Endothelial cell of umbilical vein (primary cell): ENCODE results near the gene CLIC5. TPM values are rescaled to one million over a fixed set of nuclear protein-coding genes. Genes with fewer than 3 reads are reported as not detected.

Experiments
- BruUV-seq: library from RNA; stranded (reverse); fragments of 400-500 nt; replicated peaks from 2 replicates; lab custom pipeline; 2021; lab: Mats Ljungman, UMichigan
- CTCF ChIA-PET: fragments of 300-600, 350-600 bp; sonication (Branson Sonifier 250); formaldehyde crosslinking; loops from one replicate; lab custom pipeline; 2021; ENCODE audit warnings: antibody characterized with exemption, inconsistent platforms; lab: Charles Lee
- POLR2A ChIA-PET: fragments of 300-600, 350-600 bp; sonication (Branson Sonifier 250); formaldehyde crosslinking; loops from one replicate; lab custom pipeline; 2021; ENCODE audit warnings: antibody characterized with exemption, inconsistent platforms; lab: Charles Lee
- DNase-seq: peaks from one replicate; pipeline ENCODE4 v3.0.0-alpha.2; 2011; ENCODE audit warnings: low read depth, low spot score
- FAIRE-seq: peaks from 2 replicates; lab custom pipeline; 2011; peaks lifted over from hg19 to GRCh38; lab: Jason Lieb, UNC
- H2AFZ ChIP-seq: 2 replicates; pipeline ENCODE4 v1.6.0; 2012; ENCODE audit warnings: low read depth, low read length, control low read depth, inconsistent platforms
- H3K27ac ChIP-seq: 2 replicates; pipeline ENCODE4 v1.5.1; 2011; ENCODE audit warnings: low read depth, mild to moderate bottlenecking, control low read depth, low read length, moderate library complexity; ENCODE audit not compliant: insufficient read depth
- H3K27me3 ChIP-seq, 2 experiments: 2 replicates each; pipeline versions ENCODE4 v1.6.0 to v1.6.1; 2011; ENCODE audit warnings: low read length in 2 of 2, mixed read lengths in 1 of 2; ENCODE audit not compliant: control insufficient read depth in 2 of 2, insufficient read depth in 2 of 2
- H3K36me3 ChIP-seq, 2 experiments: 2 replicates in 1 of 2; 3 replicates in 1 of 2; pipeline ENCODE4 v1.5.1; 2011; ENCODE audit warnings: low read length in 2 of 2, mild to moderate bottlenecking in 1 of 2, moderate library complexity in 1 of 2; ENCODE audit not compliant: control insufficient read depth in 2 of 2, insufficient read depth in 2 of 2; ENCODE audit errors: extremely low read depth in 1 of 2
- H3K4me1 ChIP-seq: 3 replicates; pipeline ENCODE4 v1.5.1; 2011; ENCODE audit warnings: mild to moderate bottlenecking, low read length; ENCODE audit not compliant: control insufficient read depth, insufficient read depth; ENCODE audit errors: extremely low read depth
- H3K4me2 ChIP-seq: 2 replicates; pipeline ENCODE4 v1.6.1; 2011; ENCODE audit warnings: low read length, control low read depth, mixed read lengths; ENCODE audit not compliant: insufficient read depth
- H3K4me3 ChIP-seq, 3 experiments: fragments of 200-600 bp in 1 of 3; sonication (generic), shearing (Covaris generic) in 1 of 3; replicated peaks in 1 of 3; 2 replicates each; pipeline ENCODE4 v1.5.1; 2011 to 2016; ENCODE audit warnings: control low read depth in 3 of 3, low read length in 3 of 3, mild to moderate bottlenecking in 2 of 3, inconsistent platforms in 1 of 3, low read depth in 1 of 3, moderate library complexity in 1 of 3; ENCODE audit not compliant: insufficient read depth in 1 of 3
- H3K79me2 ChIP-seq: 2 replicates; pipeline ENCODE4 v1.6.0; 2012; ENCODE audit warnings: low read length, inconsistent platforms; ENCODE audit not compliant: control insufficient read depth, insufficient read depth
- H3K9ac ChIP-seq: replicated peaks from 2 replicates; pipeline ENCODE3; 2011; ENCODE audit warnings: low read length, control low read depth; ENCODE audit not compliant: insufficient read depth; ENCODE audit errors: extremely low read depth
- H3K9me1 ChIP-seq: replicated peaks from 3 replicates; pipeline ENCODE4 v1.6.0; 2011; ENCODE audit warnings: mild to moderate bottlenecking, low read length; ENCODE audit not compliant: control insufficient read depth, insufficient read depth; ENCODE audit errors: extremely low read depth
- H3K9me3 ChIP-seq: replicated peaks from 2 replicates; pipeline ENCODE4 v1.5.1; 2012; ENCODE audit warnings: low read length, inconsistent platforms; ENCODE audit not compliant: control insufficient read depth, insufficient read depth
- H4K20me1 ChIP-seq: replicated peaks from 2 replicates; pipeline ENCODE3; 2011; ENCODE audit warnings: mild to moderate bottlenecking, low read length; ENCODE audit not compliant: control insufficient read depth, insufficient read depth; ENCODE audit errors: extremely low read depth
- CTCF ChIP-seq, 2 donors: IDR thresholded peaks; 1 replicate in 1 of 2; 2 replicates in 1 of 2; pipeline ENCODE4 v1.5.1; 2011; ENCODE audit warnings: low read length in 2 of 2, mild to moderate bottlenecking in 2 of 2, moderate library complexity in 2 of 2, control low read depth in 1 of 2, inconsistent platforms in 1 of 2, low read depth in 1 of 2; ENCODE audit not compliant: insufficient read depth in 1 of 2; ENCODE audit errors: extremely low read depth in 1 of 2
- EZH2 ChIP-seq: IDR thresholded peaks from 2 replicates; pipeline ENCODE4 v1.6.1; 2012; ENCODE audit warnings: borderline replicate concordance, low read depth, mild to moderate bottlenecking, moderate library complexity, low read length, inconsistent platforms; ENCODE audit not compliant: severe bottlenecking
- FOS ChIP-seq: IDR thresholded peaks from 2 replicates; pipeline ENCODE4 v1.6.1; 2011; ENCODE audit warnings: mild to moderate bottlenecking, low read length, moderate library complexity, borderline replicate concordance; ENCODE audit not compliant: insufficient read depth
- GATA2 ChIP-seq: IDR thresholded peaks from 2 replicates; pipeline ENCODE4 v1.7.0; 2011; ENCODE audit warnings: low read depth, mild to moderate bottlenecking, moderate library complexity, mixed read lengths, low read length; ENCODE audit not compliant: insufficient read length, insufficient read depth
- JUN ChIP-seq: IDR thresholded peaks from 2 replicates; pipeline ENCODE4 v1.6.1; 2011; ENCODE audit warnings: borderline replicate concordance, low read depth; ENCODE audit not compliant: insufficient read length, insufficient read depth
- MAX ChIP-seq: IDR thresholded peaks from 2 replicates; pipeline ENCODE4 v1.6.1; 2011; ENCODE audit not compliant: insufficient read depth, insufficient read length
- MYC ChIP-seq: IDR thresholded peaks from one replicate; pipeline ENCODE4 v1.6.1; 2011; ENCODE audit warnings: mild to moderate bottlenecking, low read depth, low read length
- POLR2A ChIP-seq: IDR thresholded peaks from 2 replicates; pipeline ENCODE4 v1.6.1; 2012; ENCODE audit warnings: low read depth, mild to moderate bottlenecking, control low read depth, low read length
- POLR2AphosphoS5 ChIP-seq: IDR thresholded peaks from 2 replicates; pipeline ENCODE4 v1.6.1; 2012; ENCODE audit warnings: low read depth, mild to moderate bottlenecking, control low read depth, low read length, moderate library complexity; ENCODE audit not compliant: insufficient read depth
- dilution Hi-C: fragments of 300-500 bp; cut with MboI; formaldehyde crosslinking; loops from one replicate; pipeline ENCODE4 v1.15.0; 2019; ENCODE audit warnings: low sequenced_read_pairs; ENCODE audit not compliant: extremely low pct_ligation_motif_present
- intact Hi-C: fragments of 100-400 bp; cut with micrococcal nuclease; formaldehyde crosslinking; loops from one replicate; pipeline ENCODE4 v1.10.0; 2022
- polyA plus RNA-seq, 4 experiments: library from polyadenylated mRNA; depleted of rRNA in 3 of 4; stranded (reverse) in 3 of 4; unstranded in 1 of 4; fragments of >200 nt; gene quantifications; 2 replicates each; pipeline versions ENCODE4 v1.2.1 to v1.2.3, GENCODE V29; 2011 to 2012; ENCODE audit warnings: missing spikeins in 1 of 4
- total RNA-seq: library from RNA; stranded (reverse); gene quantifications from 2 replicates; pipeline ENCODE4 v1.2.3, GENCODE V29; 2021

CLIC5 gene
- total and polyA plus RNA-seq, 2 donors (not counting 3 experiments of a cell fraction or from before 2014, with no cell fraction given): 0.07 TPM; not detected in 1

- H3K27ac ChIP-seq: no peak overlapping the region
- ChIA-PET CTCF (no interaction called here), POLR2A (no interaction called here)
- no peaks in the 10 kb centered on the region for H3K9me3 ChIP-seq
- no peak overlapping the region for H3K4me3 ChIP-seq
- H3K9me1 ChIP-seq: no peaks in the 10 kb centered on the region
- H3K27me3 ChIP-seq: peaks cover 1 to 13% of the 10 kb centered on the region in 2 experiments
- FAIRE-seq (no peak), DNase-seq (no peak)
- H3K4me1 ChIP-seq: no peaks in the 10 kb centered on the region
- no peak overlapping the region for H3K9ac ChIP-seq
- H2AFZ ChIP-seq: no peak overlapping the region
- H3K79me2 ChIP-seq: no peaks in the 10 kb centered on the region
- TF ChIP-seq MYC (no peak), EZH2 (no peak), JUN (no peak), MAX (no peak), CTCF (IDR thresholded peaks at IDR 0.05; ENCODE audit: extremely low read depth in 1 of 2, insufficient read depth in 1 of 2, low read depth in 1 of 2, low read length in 2 of 2) (no peak), GATA2 (no peak), POLR2A (no peak), FOS (no peak), POLR2AphosphoS5 (no peak)
- dilution Hi-C loops: no loop called here
- H3K4me2 ChIP-seq: no peak overlapping the region
- no peaks in the 10 kb centered on the region for H3K36me3 ChIP-seq
- no TSS peak for BruUV-seq
- peaks cover 2% of the 10 kb centered on the region for H4K20me1 ChIP-seq
- intact Hi-C loops: no loop called here
Observed at GRCh38 chr6:46057792-46058191, 42.1 kb upstream of the CLIC5 start.
